ENCODE measurements around the gene ELMOD3. TPM values are rescaled to one million over a fixed set of nuclear protein-coding genes. Genes with fewer than 3 reads are reported as not detected.
"Not testable (repeated sequence)": the region's sequence is repeated elsewhere in the genome, so short reads cannot be mapped to it uniquely, and the experiment has no call there.

The ELMOD3 gene
- total RNA-seq, 1 donor from 2014 or later: 22.2 TPM

DNA sequence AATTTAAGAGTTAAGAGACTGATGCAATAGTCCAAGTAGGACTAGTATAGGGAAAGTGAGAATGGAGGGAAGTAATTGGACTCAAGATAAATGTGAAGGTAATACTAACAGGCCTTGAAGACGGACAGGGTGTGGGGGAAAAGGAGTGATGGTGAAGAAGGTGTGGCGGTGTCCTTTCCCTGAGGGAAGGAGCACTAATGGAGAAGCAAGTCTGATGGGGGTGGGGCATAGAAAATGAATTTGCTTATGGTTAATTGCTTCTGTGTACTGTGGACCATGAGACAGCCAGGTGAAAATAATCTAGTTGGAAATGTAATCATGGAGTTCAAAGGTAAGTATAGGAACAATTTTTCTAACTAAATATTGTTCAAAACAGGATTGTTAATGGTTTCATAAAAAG, 19.6 kb upstream of the ELMOD3 start:
- DNase-seq (ENCODE audit: extremely low spot score, unreplicated experiment): no peak
- Mint-ChIP-seq H3K4me3 (no peak overlapping the region), H3K4me1 (ENCODE audit: unreplicated experiment) (no peaks in the 10 kb centered on the region), H3K27me3 (peaks cover 4% of the 10 kb centered on the region), H3K27ac (peak overlapping the region; percentile 11), H3K36me3 (no peaks in the 10 kb centered on the region), H3K9me3 (no peaks in the 10 kb centered on the region)
- TF ChIP-seq, protein P1, sequence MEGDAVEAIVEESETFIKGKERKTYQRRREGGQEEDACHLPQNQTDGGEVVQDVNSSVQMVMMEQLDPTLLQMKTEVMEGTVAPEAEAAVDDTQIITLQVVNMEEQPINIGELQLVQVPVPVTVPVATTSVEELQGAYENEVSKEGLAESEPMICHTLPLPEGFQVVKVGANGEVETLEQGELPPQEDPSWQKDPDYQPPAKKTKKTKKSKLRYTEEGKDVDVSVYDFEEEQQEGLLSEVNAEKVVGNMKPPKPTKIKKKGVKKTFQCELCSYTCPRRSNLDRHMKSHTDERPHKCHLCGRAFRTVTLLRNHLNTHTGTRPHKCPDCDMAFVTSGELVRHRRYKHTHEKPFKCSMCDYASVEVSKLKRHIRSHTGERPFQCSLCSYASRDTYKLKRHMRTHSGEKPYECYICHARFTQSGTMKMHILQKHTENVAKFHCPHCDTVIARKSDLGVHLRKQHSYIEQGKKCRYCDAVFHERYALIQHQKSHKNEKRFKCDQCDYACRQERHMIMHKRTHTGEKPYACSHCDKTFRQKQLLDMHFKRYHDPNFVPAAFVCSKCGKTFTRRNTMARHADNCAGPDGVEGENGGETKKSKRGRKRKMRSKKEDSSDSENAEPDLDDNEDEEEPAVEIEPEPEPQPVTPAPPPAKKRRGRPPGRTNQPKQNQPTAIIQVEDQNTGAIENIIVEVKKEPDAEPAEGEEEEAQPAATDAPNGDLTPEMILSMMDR (conservative IDR thresholded peaks at IDR 0.05): no peak

DNA sequence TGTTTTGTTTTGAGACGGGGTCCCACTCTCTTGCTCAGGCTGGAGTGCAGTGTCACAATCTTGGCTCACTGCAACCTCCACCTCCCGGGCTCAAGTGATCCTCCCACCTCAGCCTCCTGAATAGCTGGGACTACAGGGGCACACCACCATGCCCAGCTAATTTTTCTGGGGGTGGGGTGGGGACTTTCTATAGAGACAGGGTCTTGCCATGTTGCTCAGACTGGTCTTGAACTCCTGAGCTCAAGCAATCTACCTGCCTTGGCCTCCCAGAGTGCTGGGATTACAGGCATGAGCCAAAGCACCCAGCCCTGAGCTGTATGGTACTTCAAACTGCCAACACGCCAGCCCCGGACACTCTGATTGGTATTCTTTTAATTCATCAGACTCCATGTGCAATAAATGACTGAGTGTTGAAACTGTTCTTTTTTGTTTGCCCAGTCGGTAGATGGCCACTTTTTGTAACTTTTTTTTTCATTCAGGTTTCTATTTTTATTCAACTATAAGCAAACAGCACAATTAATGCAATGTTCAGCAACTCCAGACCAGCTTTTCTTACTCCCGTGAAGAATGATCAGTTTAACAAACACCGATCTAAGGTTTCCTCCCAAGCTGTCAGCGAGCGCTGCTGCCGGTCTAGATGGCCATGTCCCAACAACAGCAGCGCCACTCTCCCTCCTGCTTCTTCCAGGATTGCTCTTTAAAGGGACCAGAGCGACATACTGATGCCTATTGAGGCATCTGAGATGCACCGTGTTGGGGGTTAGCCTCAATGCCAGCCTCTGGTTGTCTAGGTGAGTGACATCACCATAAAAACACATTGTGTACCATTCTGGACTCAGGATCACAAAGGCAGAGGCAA, 14.3 kb upstream of the ELMOD3 start:
- no peak for DNase-seq (ENCODE audit: extremely low spot score, unreplicated experiment)
- TF ChIP-seq, protein P1 (conservative IDR thresholded peaks at IDR 0.05): no peak
- H3K4me1 Mint-ChIP-seq (ENCODE audit: unreplicated experiment): peaks cover 8% of the 10 kb centered on the region
- H3K27ac Mint-ChIP-seq: no peak overlapping the region
- H3K9me3 Mint-ChIP-seq: no peaks in the 10 kb centered on the region
- no peak overlapping the region for H3K4me3 Mint-ChIP-seq
- H3K36me3 Mint-ChIP-seq: peaks cover 5% of the 10 kb centered on the region
- H3K27me3 Mint-ChIP-seq: peaks cover 4% of the 10 kb centered on the region

DNA sequence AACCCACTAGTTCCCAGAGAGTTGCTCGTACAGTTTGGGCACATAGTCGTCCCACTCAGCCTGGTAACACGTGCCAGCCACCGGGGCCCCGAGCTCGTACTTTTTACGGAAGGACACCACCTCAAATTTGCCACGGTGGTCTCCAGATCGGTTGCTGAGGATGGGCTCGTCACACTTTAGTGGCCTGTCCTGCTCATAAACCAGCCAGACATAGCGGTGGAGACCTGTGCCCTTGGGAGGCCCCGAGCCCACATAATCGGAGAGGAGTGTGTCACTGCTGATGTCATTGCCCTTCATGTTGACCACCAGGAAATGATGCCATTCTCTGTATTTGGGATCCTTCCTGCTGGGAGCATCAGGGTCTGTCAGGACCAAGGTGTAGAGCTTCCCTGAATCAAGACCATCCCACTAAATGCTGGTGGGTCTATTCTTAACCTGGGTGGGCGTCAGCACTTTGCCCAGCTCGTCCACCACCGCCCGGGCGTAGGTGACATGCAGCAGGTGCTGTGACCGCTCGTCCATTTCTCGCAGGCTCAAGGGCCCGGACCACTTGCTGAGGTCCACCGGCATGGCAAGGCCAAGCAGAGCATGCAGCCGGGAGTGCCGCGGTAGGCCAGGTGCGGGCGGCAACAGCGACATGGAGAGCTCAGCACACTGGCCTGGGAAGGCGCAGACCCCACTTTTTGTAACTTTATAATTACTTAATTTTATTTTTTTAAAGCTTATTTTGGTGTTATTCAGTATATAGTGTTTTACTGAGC, 13.1 kb upstream of the ELMOD3 start:
- Mint-ChIP-seq H3K9me3 (no peaks in the 10 kb centered on the region), H3K27ac (no peak overlapping the region)
- TF ChIP-seq, protein P1 (conservative IDR thresholded peaks at IDR 0.05): no peak

DNA sequence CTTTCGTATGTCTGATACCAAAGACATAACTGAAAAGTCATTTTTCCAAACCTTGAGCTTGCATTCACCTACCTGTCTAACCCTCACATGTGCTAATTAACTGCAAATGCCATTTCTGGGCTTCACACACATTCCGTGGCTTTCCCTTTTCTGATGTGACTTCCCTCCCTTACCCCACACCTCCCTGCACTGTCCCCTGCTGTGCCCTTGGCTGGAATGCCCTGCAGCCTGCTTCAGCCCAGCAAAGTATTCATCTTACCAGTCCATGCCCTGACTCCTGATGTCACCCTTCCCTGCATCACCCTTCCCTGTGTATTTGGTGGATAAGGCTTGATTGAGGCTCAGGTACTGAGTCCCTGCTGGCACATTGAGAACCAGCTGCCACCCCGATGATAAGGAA, 12.4 kb upstream of the ELMOD3 start:
- H3K4me1 Mint-ChIP-seq (ENCODE audit: unreplicated experiment): peaks cover 8% of the 10 kb centered on the region
- TF ChIP-seq, protein P1 (conservative IDR thresholded peaks at IDR 0.05): no peak
- peaks cover 5% of the 10 kb centered on the region for H3K36me3 Mint-ChIP-seq
- no peaks in the 10 kb centered on the region for H3K9me3 Mint-ChIP-seq
- DNase-seq (ENCODE audit: extremely low spot score, unreplicated experiment): no peak
- H3K27ac Mint-ChIP-seq: no peak overlapping the region
- H3K4me3 Mint-ChIP-seq: no peak overlapping the region
- H3K27me3 Mint-ChIP-seq: peaks cover 4% of the 10 kb centered on the region

More for the DNA sequence above, 13.1 kb upstream of the ELMOD3 start:
- DNase-seq (ENCODE audit: extremely low spot score, unreplicated experiment): no peak
- no peak overlapping the region for H3K4me3 Mint-ChIP-seq
- H3K4me1 Mint-ChIP-seq (ENCODE audit: unreplicated experiment): peaks cover 8% of the 10 kb centered on the region
- peaks cover 5% of the 10 kb centered on the region for H3K36me3 Mint-ChIP-seq
- H3K27me3 Mint-ChIP-seq: peaks cover 4% of the 10 kb centered on the region

DNA sequence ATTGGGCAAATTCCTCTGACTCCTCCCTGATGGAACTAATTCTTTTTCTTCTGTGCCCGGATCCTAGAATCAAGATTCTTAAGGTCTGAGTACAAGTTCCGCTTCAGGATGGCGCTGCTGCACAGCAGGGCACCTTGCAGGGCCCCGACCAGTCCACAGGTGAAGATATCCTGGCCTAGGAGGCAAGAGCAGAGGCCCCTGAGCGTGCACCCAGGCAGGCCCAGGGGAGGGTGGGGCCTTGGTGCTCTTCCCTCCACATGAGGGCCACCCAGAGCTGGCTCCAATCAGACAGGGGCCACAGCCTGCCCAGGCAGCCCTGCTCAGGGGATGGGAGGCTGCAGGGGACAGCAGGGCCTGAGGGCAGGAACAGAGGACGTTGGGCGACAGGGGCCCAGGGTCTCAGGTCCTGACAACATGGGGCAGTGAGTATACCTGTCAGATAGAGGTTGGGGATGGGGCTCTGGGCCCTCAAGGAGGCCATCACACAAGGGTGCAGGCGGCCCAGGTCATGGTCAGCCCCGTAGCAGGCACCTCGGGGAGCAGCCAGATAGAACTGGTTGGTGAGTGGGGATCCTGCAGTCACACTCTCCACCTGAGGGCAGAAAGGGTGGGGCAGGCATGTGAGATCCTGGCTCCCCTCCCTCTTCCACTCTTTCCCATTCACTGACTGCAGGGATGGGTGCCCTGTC, 11.2 kb upstream of the ELMOD3 start:
- H3K36me3 Mint-ChIP-seq: peaks cover 11% of the 10 kb centered on the region
- H3K27me3 Mint-ChIP-seq; H3K27ac Mint-ChIP-seq; H3K9me3 Mint-ChIP-seq; H3K4me1 Mint-ChIP-seq (ENCODE audit: unreplicated experiment); DNase-seq (ENCODE audit: extremely low spot score, unreplicated experiment); H3K4me3 Mint-ChIP-seq: not testable (repeated sequence)

Measured in type B pancreatic cell (in vitro differentiated cells).